ENCODE results near the gene CRADD.

CRADD gene

GRCh38 chr12:93762912-93763553, 85.9 kb downstream of the CRADD start:
- TF ChIP-seq, protein P1, sequence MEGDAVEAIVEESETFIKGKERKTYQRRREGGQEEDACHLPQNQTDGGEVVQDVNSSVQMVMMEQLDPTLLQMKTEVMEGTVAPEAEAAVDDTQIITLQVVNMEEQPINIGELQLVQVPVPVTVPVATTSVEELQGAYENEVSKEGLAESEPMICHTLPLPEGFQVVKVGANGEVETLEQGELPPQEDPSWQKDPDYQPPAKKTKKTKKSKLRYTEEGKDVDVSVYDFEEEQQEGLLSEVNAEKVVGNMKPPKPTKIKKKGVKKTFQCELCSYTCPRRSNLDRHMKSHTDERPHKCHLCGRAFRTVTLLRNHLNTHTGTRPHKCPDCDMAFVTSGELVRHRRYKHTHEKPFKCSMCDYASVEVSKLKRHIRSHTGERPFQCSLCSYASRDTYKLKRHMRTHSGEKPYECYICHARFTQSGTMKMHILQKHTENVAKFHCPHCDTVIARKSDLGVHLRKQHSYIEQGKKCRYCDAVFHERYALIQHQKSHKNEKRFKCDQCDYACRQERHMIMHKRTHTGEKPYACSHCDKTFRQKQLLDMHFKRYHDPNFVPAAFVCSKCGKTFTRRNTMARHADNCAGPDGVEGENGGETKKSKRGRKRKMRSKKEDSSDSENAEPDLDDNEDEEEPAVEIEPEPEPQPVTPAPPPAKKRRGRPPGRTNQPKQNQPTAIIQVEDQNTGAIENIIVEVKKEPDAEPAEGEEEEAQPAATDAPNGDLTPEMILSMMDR (IDR thresholded peaks at IDR 0.05), result no peak

GRCh38 chr12:93763746-93764147, 86.6 kb downstream of the CRADD start:
- TF ChIP-seq, protein P1 (IDR thresholded peaks at IDR 0.05), result no peak

DNA sequence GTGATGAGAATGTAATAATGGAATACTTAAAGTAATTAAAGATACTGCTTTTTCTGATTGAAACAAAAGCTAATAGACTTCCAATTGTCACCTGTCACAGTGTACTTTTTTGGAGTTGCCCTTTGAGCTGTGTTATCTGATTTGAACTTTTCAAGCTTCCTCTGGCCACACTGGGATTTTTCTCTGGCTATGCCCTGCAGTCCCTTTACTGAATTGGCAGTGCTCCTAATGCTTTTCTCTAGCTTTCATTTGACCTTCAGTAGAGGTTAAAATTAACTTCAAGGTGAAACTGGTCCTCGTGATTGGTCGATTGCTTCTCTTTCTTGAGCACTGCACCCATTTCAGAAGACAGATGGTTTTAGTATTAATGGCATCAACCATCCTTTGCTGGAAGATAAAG, 89.2 kb downstream of the CRADD start:
- TF ChIP-seq, protein P1 (IDR thresholded peaks at IDR 0.05), result no peak

- TF ChIP-seq, protein P1 (IDR thresholded peaks at IDR 0.05), result peak; percentile 77
Measured at GRCh38 chr12:93766796-93767523, 89.8 kb downstream of the CRADD start.

DNA sequence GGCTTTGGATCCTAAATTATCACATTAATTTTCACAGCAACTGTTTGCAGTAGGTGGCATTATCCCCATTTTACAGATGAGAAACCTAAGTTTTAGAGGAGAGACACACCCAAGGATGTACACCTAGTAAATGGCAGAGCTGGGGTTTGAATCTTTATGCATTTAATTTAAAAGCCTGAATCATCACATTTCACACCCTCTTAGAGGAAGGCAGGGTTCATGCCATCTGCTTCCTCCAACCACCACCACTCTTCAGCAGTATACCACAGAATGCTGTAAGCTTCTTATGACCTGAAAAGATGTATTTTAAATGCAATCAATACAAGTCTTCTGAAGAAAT, 90.3 kb downstream of the CRADD start:
- TF ChIP-seq, protein P1 (IDR thresholded peaks at IDR 0.05), result no peak; the same call in 1 of the 2 replicates

- TF ChIP-seq, protein P1 (IDR thresholded peaks at IDR 0.05), result no peak
Measured at GRCh38 chr12:93772003-93772700, 95.0 kb downstream of the CRADD start.

DNA sequence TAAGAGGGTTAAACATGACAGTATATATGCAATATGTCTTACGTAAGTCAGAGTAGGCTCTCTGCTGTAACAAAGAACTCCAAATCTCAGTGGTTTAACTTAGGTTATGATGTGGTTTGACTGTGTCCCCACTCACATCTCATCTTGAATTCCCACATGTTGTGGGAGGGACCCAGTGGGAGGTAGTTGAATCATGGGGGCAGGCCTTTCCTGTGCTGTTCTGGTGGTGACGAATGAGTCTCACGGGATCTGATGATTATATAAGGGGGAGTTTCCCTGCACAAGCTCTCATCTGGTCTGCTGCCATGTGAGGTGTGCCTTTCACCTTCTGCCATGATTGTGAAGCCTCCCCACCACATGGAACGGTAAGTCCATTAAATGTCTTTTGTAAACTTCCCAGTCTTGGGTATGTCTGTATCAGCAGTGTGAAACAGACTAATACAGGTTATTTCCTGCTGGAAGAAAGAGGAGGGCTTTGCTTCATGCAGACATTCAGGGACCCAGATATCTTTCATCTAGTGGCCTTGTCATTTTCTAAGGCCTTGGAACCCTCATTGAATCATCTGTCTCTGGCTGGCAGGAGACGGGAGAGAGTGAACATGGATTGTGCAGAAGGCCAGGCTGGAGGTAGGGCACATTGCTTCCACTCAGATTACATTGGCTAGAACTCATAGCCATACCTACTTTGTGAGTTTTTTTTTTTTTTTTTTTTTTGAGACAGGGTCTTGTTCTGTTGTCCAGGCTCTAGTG, 96.1 kb downstream of the CRADD start:
- TF ChIP-seq, protein P1 (IDR thresholded peaks at IDR 0.05), result no peak
